SK-N-SH treated with all-trans-retinoic acid at 6 μM for 48 hours (cell line): ENCODE measurements around the gene RASGRP3.

Source experiments
- ARNTL ChIP-seq: fragments of 450-650 bp; formaldehyde crosslinking; IDR thresholded peaks from 2 replicates; pipeline ENCODE4 v1.5.0; 2020; ENCODE audit warnings: low read depth, mild to moderate bottlenecking, moderate library complexity, borderline replicate concordance
- CREB5 ChIP-seq: fragments of 250-450 bp; sonication (Bioruptor Pico); IDR thresholded peaks from 2 replicates; pipeline ENCODE4 v1.5.1; 2020; ENCODE audit warnings: low read depth, mild to moderate bottlenecking, moderate library complexity
- ISL1 ChIP-seq: fragments of 250-450 bp; sonication (Bioruptor Pico); IDR thresholded peaks from 2 replicates; pipeline ENCODE4 v2.1.2; 2022; ENCODE audit warnings: mild to moderate bottlenecking, moderate library complexity
- PPARA ChIP-seq: fragments of 250-450 bp; sonication (Bioruptor Pico); IDR thresholded peaks from 2 replicates; pipeline ENCODE4 v1.5.0; 2020; ENCODE audit warnings: mild to moderate bottlenecking, borderline replicate concordance
- TCF4 ChIP-seq: fragments of 250-450 bp; sonication (Bioruptor Pico); IDR thresholded peaks from 2 replicates; pipeline ENCODE4 v1.8.0; 2021; ENCODE audit warnings: mild to moderate bottlenecking, moderate library complexity, borderline replicate concordance
- ZFP3 ChIP-seq: fragments of 250-450 bp; sonication (Bioruptor Pico); IDR thresholded peaks from 2 replicates; pipeline ENCODE4 v1.5.0; 2020; ENCODE audit warnings: mild to moderate bottlenecking, moderate library complexity
- ZNF565 ChIP-seq: fragments of 450-650 bp; formaldehyde crosslinking; conservative IDR thresholded peaks from 2 replicates; pipeline ENCODE4 v1.5.0; 2020; ENCODE audit warnings: low read depth, mild to moderate bottlenecking, moderate library complexity
- ZNF8 ChIP-seq: fragments of 450-650 bp; formaldehyde crosslinking; IDR thresholded peaks from 2 replicates; pipeline ENCODE4 v1.5.0; 2020; ENCODE audit warnings: mild to moderate bottlenecking, moderate library complexity

GRCh38 chr2:33488715-33489540, 12.5 kb downstream of the RASGRP3 start:
- no peak for TF ChIP-seq ISL1 (CRISPR knock-in tag)
- no peak for TF ChIP-seq ZNF565 (CRISPR knock-in tag)
- no peak for TF ChIP-seq PPARA (CRISPR knock-in tag)
- no peak for TF ChIP-seq TCF4 (CRISPR knock-in tag)
- no peak for TF ChIP-seq CREB5 (CRISPR knock-in tag)
- no peak for TF ChIP-seq ZFP3 (CRISPR knock-in tag)
- TF ChIP-seq ZNF8 (CRISPR knock-in tag), result no peak
- TF ChIP-seq ARNTL (CRISPR knock-in tag), result no peak
